ENCODE measurements around the gene RBM28.

DNA sequence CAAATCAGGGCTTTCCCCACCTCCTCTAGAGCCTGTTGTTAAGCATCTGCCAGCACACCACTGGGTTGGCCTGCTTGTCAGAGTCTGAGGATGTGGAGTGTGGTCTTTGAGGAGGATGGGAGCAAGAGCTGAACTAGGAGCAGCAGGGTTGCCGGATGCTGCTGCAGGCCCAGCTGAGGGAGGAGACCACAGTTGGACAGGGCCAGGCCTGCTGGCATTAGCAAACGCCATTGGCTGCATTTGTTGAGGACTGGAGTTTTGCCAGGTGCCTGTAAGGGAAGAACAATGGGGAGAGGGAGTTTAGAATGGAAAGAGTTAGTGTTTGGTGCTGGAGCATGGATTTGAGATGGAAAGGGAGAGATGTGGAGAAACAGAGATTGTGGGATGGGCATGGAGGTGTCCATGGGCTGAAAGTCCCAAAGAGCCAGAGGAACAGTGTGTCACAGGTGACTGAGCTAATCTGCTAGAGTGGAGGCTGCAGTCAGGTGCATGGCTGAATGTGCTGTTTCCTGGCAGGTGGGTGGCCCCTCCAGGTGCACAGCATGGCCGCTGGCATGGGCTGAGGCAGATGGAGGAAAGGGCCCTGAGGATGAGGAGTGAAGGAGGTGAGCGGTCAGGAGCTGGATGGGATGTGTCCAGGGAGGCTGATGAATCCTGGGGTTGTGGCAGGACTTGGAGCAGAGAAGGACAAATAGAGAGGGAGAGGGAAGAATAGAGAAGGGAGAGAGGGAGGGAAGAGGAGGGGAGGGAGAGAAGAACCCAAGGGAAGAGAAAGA is 61.9 kb downstream of the RBM28 start:
- TF ChIP-seq POLR2AphosphoS5 (IDR thresholded peaks at IDR 0.05) = no peak
- TF ChIP-seq POLR2A (IDR thresholded peaks at IDR 0.05) = no peak
- TF ChIP-seq, protein P1, sequence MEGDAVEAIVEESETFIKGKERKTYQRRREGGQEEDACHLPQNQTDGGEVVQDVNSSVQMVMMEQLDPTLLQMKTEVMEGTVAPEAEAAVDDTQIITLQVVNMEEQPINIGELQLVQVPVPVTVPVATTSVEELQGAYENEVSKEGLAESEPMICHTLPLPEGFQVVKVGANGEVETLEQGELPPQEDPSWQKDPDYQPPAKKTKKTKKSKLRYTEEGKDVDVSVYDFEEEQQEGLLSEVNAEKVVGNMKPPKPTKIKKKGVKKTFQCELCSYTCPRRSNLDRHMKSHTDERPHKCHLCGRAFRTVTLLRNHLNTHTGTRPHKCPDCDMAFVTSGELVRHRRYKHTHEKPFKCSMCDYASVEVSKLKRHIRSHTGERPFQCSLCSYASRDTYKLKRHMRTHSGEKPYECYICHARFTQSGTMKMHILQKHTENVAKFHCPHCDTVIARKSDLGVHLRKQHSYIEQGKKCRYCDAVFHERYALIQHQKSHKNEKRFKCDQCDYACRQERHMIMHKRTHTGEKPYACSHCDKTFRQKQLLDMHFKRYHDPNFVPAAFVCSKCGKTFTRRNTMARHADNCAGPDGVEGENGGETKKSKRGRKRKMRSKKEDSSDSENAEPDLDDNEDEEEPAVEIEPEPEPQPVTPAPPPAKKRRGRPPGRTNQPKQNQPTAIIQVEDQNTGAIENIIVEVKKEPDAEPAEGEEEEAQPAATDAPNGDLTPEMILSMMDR (IDR thresholded peaks at IDR 0.05) = no peak
